Right ventricle myocardium superior (tissue), 1 donor: ENCODE data around the gene MCCC2. TPM values are rescaled to one million over a fixed set of nuclear protein-coding genes. Genes with fewer than 3 reads are reported as not detected.
A peak's percentile ranks its signal among the peaks of the same experiment; 100 is the strongest.
"Not testable (repeated sequence)": the region's sequence is repeated elsewhere in the genome, so short reads cannot be mapped to it uniquely, and the experiment has no call there.

ENCODE experiments used
- ATAC-seq: fragments of 200-7000 bp; cut with Tn5 transposase; one replicate; pipeline ENCODE4 v1.9.1; 2020; ENCODE audit warnings: mild to moderate bottlenecking; ENCODE audit not compliant: poor library complexity
- DNase-seq: peaks from one replicate; pipeline ENCODE4 v3.0.0-alpha.2; 2020
- intact Hi-C: fragments of 100-400 bp; cut with DNase I; formaldehyde crosslinking; loops from one replicate; pipeline ENCODE4 v1.11.2; 2022
- total RNA-seq: library from RNA; stranded (reverse); fragmentation: NEBNext Ultra II Directional; extraction: Animal tissue kit (Norgen Biotek cat#: 25700); gene quantifications from one replicate; pipeline ENCODE4 v1.2.1, GENCODE V29; 2021
- donor health status: DM: no; HTN: yes; CAD: no; lungs with severe emphysema.

The MCCC2 gene
- total RNA-seq, 1 donor from 2014 or later = 121 TPM

DNA sequence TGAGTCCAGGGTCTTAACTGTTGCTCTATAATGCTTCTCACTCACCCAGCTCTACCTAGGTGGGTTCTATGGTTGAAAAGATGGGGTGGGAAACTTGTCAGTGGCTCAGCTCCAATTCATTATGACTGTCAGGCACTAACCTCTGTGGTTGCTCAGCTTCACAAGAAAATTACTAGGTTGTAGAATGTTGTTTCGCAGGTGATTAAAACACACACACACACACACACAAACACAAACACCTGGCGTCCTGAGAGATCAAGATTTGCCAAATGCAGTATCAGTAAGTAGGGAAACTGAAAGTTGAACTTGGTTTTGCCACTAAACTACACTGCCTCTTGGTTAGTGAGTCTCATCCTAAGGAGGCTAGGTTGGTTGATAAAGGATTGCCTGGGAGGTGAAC lies 2.8 kb downstream of the MCCC2 start:
- ATAC-seq (no peak), DNase-seq (no peak)
- intact Hi-C loops = loop anchor here (10.0 kb wide), 1 partner anchor 115 kb away; no protein-coding TSS in a partner anchor

DNA sequence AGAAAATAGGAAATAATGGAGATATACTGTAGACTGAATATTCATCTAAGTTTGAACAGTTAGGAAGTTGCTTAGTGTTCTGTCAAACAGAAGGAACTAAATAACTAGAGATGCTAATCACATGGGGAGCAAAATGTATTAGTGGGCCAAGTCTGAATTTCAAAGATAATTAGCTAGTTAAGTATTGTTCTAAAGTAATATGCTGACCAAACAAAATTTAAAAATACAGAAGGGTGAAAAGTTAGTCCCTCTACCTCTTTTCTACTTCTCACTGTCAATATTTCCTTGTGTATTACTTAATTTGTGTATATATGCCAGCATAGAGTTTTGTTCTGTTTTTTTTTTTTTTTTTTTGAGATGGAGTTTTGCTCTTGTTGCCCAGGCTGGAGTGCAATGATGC lies 4.0 kb downstream of the MCCC2 start:
- no peak for ATAC-seq
- DNase-seq = no peak
- intact Hi-C loops = loop anchor here (10.0 kb wide), 1 partner anchor 114 kb away; no protein-coding TSS in a partner anchor

DNA sequence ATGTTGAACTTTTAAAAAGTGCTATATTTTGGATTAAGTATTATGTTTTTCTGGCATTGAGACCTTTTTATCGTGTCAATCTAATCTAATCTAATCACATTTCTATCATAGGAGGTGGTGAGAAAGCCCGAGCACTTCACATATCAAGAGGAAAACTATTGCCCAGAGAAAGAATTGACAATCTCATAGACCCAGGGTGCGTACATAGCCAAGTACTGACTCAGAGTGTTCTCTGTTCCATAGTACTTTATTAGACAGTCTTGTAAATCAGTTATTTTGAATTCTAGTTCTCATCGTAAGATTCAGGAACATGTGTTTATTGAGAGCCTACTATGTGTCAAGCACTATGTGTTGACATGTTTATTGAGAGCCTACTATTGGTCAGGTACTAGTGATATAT lies 9.0 kb downstream of the MCCC2 start:
- intact Hi-C loops = loop anchor here (10.0 kb wide), 1 partner anchor 109 kb away; no protein-coding TSS in a partner anchor
- DNase-seq (no peak), ATAC-seq (no peak)

DNA sequence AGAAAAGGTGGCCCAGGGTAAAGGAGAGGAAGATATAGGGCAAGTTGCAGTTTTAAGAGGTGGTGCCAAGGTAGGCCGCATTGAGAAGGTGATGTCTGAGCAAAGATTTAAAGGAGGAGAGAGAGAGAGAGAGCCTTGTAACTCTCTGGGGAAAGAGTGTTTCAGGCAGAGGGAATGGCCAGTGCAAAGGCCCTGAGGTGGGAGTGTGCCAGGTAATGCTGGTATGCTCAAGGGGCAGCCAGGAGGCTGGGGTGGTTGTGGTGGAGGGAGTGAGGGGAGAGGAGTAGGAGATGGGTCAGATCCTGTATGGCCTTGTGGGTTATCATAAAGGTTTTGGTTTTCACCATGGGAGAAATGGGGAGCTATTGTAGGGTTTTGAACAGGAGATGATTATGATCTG lies 9.9 kb downstream of the MCCC2 start:
- ATAC-seq (no peak), DNase-seq (no peak)
- intact Hi-C loops = loop anchor here (10.0 kb wide), 1 partner anchor 108 kb away; no protein-coding TSS in a partner anchor

DNA sequence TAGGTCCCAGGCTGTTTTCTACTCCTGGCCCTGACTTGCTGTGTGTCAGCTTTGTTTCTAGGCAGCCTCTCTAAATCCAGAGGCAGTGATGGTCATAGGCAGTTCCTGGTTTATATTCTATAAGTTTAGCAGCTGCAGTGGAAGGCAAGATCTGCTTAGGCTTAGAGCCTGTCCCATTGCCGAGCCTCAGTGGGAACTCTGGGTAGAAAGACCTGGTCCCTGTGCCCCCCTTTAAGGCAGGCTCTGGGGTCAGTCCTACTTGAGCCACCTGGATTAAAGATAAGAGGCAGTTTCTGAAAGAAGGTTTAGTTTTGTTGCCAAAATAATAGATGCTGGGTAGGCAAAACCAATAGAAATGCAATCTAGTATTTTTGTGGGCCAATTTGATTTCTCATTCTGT lies 13.6 kb downstream of the MCCC2 start:
- peak; percentile 10 for ATAC-seq
- intact Hi-C loops = no loop called here

DNA sequence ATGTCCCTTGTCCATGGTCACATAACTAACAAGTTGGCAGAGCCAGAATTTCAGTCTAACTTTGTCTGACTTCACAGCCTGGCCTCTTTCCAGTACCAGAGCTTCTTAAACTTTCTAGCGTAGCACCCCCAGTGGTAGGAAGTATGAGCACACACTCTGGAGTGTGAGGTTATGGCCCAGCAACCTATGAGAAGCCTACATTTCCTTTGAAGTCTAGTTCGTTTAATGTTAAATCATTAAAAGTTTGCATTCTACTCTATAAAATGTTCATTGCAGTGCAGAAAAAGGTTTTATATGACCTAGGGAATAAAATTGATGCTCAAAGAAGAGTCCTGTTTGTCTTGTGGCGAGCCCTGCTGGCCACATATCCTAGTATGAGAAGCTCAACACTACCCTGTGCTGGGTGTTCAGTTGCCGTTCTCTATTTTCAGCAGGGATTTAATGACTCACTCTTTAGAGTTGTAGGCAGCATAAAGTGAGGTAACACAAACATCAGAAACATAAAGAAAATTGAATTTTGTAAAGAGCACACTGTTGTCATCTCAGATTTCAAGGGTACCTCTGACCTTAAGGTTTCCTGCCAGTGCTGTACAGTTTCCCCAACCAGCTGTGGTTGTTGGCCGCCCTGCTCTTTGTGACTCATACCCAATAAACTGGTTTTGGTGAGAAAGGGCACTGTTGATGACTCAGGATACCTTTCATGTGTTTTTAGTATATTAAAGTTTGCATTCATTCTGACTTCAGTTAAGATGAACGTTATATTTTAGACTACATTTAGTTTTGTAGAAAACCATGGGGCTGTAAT lies 14.3 kb downstream of the MCCC2 start:
- intact Hi-C loops = no loop called here
- no peak for DNase-seq
- peak; percentile 94 for ATAC-seq

More for the DNA sequence above, 13.6 kb downstream of the MCCC2 start:
- DNase-seq = no peak

DNA sequence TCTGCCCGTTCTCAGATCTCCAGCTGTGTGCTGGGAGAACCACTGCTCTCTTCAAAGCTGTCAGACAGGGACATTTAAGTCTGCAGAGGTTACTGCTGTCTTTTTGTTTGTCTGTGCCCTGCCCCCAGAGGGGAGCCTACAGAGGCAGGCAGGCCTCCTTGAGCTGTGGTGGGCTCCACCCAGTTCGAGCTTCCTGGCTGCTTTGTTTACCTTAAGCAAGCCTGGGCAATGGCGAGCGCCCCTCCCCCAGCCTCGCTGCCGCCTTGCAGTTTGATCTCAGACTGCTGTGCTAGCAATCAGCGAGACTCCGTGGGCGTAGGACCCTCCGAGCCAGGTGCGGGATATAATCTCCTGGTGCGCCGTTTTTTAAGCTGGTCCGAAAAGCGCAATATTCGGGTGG lies 22.8 kb downstream of the MCCC2 start:
- DNase-seq, ATAC-seq, intact Hi-C loops: not testable (repeated sequence)

DNA sequence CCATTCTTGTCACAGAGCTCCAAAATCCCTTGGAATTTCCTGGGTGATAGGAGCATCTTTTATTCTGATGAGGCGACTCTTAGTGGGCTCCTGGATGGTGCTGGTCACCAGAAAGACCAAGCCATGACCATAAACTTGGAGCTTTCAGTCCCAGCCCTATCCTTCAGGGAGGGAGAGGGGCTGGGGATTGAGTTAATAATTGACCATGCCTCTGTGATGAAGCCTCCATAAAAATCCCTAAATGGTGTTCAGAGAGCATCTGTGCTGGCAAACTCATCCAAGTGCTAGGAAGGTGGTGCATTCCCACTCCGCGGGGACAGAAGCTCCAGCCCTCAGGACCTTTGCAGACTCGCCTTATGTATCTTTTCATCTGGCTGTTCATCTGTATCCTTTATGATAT lies 28.7 kb downstream of the MCCC2 start:
- intact Hi-C loops = no loop called here
- no peak for ATAC-seq
- DNase-seq = no peak

DNA sequence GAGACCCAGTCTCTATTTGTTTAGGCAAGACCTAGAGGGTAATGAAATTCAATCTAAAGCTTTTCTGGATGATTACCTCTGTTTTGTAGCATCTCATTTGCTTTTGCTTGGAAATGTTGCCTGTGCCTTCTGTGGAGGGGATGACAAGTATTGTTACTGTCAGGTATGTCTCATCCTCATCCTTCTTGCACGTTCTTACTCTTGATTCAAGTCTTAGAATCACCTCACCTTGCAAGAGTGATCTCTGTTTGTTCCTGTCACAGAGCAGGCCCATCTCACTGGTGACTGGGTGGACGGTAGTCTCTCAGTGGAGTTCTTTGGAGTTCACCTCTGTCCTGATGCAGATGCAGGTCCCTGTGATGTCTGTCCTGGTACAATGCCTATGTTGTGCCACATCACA lies 33.5 kb downstream of the MCCC2 start:
- intact Hi-C loops = no loop called here
- ATAC-seq = no peak
- DNase-seq = no peak

DNA sequence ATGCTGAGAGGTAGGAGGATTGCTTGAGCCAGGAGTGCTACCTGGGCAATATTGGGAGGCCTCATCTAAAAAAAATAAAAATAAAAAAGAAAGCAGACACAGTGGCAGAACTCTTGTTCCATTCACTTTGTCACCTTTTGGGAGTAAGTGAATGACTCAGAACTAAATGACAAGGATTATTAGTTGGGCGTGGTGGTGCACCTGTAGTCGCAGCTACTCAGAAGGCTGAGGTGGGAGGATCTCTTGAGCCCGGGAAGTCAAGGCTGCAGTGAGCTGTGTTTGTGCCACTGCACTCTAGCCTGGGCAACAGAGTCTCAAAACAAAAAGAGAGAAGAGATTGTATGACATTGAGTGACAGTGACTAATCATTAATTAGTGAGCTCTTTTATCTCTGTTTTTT lies 34.1 kb downstream of the MCCC2 start:
- intact Hi-C loops = no loop called here
- no peak for ATAC-seq
- DNase-seq = no peak

DNA sequence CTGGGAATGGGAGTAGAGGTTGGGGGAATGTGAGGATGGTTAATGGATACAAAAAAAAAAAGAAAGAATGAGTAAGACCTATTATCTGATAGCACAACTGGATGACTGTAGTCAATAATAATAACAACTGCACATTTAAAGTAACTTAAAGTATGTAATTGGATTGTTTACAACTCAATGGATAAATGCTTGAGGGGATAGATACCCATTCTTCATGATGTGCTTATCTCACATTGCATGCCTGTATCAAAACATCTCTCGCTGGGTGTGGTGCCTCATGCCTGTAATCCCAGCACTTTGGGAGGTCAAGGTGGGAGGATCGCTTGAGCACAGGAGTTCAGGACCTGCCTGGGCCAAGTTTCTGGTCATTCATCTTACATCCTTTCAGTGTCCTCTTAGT lies 34.6 kb downstream of the MCCC2 start:
- intact Hi-C loops = no loop called here
- DNase-seq (no peak), ATAC-seq (no peak)

DNA sequence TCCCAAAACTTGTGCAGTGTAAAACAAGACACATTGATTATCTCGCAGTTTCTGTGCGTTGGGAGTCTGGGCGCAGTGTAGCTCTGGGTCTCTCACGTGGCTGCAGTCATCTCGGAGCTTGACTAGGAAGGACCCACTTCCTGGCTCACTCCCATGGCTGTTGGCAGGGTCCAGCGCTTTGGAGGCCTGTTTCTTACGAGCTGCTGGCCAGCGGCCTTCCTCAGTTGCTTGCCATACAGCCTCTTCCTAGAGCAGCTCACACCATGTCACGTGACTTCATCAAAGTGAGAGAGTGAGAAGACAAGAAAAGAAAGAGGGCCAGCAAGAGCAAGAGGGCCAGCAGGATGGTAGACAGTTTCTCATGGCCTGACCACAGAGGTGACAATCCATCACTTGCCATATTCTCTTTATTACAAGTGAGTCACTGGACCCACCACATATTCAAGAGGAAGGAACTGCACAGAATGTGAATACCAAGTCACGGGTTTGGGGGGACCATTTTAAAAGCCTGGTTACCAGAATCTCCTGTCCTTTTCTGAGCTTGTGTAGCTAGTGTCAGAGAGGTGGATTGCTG lies 36.2 kb downstream of the MCCC2 start:
- intact Hi-C loops = no loop called here
- ATAC-seq (no peak), DNase-seq (no peak)

DNA sequence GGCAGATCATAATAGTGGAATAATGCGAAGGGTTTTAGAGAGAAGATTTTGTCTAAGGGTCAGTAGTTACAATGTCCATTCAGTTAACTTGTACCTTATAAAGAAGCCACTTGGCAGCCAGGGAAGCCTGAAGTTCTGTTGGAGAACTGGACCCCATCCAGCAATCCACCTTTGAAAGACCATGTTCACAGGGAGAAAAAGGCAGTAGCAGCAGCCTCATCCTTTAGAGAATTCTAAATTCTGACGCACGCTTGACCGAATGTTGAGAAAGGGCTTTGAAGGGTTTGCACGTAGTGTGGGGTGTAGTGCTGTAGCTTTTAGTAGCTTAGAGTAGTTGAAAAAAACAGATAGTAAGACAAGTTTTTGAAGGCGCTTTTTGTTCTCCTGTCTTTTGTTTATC lies 42.8 kb downstream of the MCCC2 start:
- intact Hi-C loops = no loop called here
- DNase-seq = no peak
- ATAC-seq = peak; percentile 50

DNA sequence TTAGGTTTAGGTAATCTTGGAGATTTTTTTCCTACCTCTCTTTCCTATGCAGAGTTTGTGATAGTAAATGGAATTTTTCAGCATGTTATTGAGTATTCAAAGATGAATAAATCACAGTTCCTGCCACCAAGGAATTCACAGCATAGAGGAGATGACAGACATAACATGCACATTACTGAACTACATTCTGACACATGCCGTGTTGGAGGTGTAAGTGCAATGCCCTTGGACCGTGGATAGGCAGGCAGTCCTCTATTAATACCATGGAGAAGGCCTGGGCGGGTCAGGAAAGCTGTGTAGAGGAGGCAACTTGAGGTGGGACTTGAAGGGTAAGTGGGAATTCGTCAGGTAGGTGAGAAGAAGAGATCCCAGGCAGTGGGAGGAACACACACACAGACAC lies 43.9 kb downstream of the MCCC2 start:
- DNase-seq (peak; percentile 48), ATAC-seq (peak; percentile 96)
- intact Hi-C loops = no loop called here

DNA sequence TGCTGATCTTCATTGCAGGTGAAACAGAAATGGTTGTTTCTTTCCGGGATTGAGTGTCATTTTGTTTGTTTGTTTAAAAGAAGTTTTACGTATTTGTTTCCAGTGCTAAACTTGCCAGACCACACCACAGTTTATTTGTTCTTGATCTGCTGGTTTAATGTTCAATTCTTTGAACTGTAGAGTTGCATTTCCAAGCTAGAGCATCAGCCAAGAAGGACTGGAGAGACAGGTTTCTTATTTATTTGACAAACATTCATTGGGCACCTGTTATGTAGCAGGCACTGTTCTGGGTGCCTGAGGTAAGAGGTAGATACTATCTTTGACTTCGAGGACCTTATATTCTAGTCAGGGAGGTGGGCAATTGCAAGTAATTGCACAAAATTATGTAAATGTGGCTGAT lies 45.0 kb downstream of the MCCC2 start:
- intact Hi-C loops = no loop called here
- ATAC-seq = no peak
- no peak for DNase-seq

DNA sequence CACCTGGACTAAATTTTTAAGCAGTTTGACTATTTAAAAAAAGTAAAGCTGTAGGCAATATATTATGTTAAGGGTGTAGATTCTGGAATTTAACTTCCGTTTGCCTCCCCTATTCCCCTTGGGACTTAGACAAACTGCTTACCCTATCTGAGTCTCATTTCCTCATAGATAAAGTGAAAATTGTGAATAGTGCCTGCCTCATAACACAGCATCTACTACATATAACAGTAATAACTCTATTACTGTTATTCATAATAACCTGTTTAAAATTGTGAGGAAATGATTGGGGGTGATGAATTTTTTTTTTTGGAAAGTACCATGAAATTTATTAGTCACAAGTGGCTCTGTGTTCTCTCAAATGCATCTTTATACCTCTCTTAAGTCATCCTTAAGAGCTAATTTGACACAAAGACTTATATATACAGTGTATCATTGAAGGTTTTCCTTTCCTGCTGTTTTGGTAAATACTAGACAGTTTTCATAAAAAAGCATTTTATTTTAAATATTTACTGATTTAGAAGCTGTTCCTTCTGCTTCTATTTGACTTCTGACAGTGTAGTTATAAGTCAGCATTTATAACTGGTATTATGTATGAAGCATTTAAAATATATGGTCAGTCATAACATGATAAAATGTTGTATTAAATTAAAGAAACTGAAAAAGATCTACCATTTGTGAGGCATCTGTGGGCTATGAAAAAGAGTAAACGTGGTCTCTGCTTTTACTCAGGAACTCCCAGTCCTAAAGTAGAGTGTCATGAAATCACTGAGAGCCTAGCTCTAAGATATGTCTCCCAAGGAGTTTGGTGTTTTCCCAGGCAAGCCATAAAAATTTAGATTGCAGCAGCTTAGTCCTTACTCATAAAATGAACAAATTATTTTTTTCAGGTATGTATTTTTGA lies 46.4 kb downstream of the MCCC2 start:
- intact Hi-C loops = no loop called here
- ATAC-seq (no peak), DNase-seq (no peak)

DNA sequence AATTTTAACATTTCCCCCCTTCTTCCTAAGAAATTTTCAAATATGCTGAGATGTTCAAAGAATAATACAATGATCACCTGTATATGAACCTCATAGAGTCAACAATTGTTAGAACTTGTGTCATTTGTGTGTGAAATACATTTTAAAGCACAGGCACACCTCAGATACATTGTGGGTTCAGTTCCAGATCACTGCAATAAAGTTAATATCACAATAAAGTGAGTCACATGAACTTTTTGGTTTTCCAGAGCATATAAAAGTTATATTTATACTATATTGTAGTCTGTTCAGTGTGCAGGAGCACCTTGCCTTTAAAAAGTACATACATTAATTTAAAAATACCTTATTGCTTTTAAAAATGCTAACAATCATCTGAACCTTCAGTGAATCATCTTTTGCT lies 50.0 kb downstream of the MCCC2 start:
- ATAC-seq (no peak), DNase-seq (no peak)
- intact Hi-C loops = no loop called here

DNA sequence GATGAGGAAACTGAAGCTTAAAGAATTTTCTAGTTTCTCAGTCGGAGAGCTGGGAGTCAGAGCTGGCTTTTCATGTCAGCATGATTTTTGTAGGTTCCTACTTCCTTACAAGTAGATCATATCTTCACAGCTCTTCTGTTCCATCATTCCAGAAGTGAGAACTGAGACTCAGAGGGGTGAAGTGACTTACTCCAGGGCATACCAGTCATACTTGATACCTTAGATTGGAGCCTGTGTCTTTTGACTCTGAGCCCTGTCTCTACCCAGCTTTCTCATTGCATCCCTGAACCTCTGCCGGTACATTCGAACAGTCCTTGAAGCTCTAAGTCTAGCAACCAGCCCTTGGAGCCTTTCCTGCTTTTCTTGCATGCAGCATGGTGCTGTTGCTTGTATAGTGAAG lies 53.3 kb downstream of the MCCC2 start:
- DNase-seq = no peak
- no peak for ATAC-seq
- intact Hi-C loops = no loop called here

DNA sequence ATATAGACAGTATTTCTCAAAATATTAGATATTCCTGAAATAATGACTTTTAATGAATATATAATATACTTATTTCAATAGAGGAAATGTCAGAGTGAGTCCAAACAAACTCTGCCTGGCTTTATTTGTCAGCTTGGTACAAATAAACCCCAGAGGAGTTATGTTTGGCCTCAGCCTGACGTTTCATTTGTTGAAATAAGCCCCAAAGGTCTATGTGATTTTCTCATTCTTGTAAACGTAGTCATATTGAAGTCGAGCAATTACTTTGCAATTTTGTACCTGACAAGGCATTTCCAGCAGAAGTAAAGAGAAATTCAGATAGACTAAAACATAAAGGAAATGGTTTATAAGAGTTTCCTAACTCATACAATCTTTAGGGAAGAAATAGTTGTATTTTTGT lies 57.9 kb downstream of the MCCC2 start:
- DNase-seq (no peak), ATAC-seq (no peak)
- intact Hi-C loops = no loop called here
